GM10266 (cell line): ENCODE measurements around the gene TNNT3.
"Not testable (repeated sequence)": the region's sequence is repeated elsewhere in the genome, so short reads cannot be mapped to it uniquely, and the experiment has no call there.

Experiments used
- DNase-seq: peaks from one replicate; pipeline ENCODE4 v3.0.0; 2012; ENCODE audit errors: extremely low spot score
- CTCF ChIP-seq: IDR thresholded peaks from 2 replicates; pipeline ENCODE4 v1.5.1; 2012; ENCODE audit warnings: mild to moderate bottlenecking, low read depth; ENCODE audit not compliant: control insufficient read depth, insufficient read depth; ENCODE audit errors: missing control alignments

The TNNT3 gene

GRCh38 chr11:1936781-1937615 lies 17.5 kb downstream of the TNNT3 start:
- TF ChIP-seq CTCF: no peak
- no peak for DNase-seq

- no peak for TF ChIP-seq CTCF
- DNase-seq: no peak
These were observed 18.3 kb downstream of the TNNT3 start for GRCh38 chr11:1937616-1938342.

GRCh38 chr11:1938343-1939005 lies 19.0 kb downstream of the TNNT3 start:
- TF ChIP-seq CTCF: no peak
- no peak for DNase-seq

- peak; percentile 47 for DNase-seq
- no peak for TF ChIP-seq CTCF
These were observed 19.6 kb downstream of the TNNT3 start for GRCh38 chr11:1939006-1939625.

- DNase-seq: not testable (repeated sequence)
These were observed 20.3 kb downstream of the TNNT3 start for GRCh38 chr11:1939788-1940187.

GRCh38 chr11:1942558-1943260 lies 23.2 kb downstream of the TNNT3 start:
- DNase-seq: no peak
- TF ChIP-seq CTCF: no peak

- no peak for TF ChIP-seq CTCF
- DNase-seq: no peak
These were observed 24.1 kb downstream of the TNNT3 start for GRCh38 chr11:1943576-1943975.
